DOHH2 (cell line): Measurements from ENCODE around the gene CHRNA5.

ENCODE experiments used
- H3F3A ChIP-seq: fragments of 200-600 bp; sonication (generic), shearing (Covaris generic); 2 replicates; pipeline ENCODE4 v1.6.0; 2016; ENCODE audit warnings: antibody characterized with exemption, mild to moderate bottlenecking; ENCODE audit not compliant: control insufficient read depth, insufficient read depth
- H3K27ac ChIP-seq: fragments of 200-600 bp; sonication (generic); 2 replicates; pipeline ENCODE4 v1.5.1; 2014; ENCODE audit warnings: low read depth, mild to moderate bottlenecking, low read length, moderate library complexity
- H3K27me3 ChIP-seq: fragments of 200-600 bp; sonication (generic); 2 replicates; pipeline ENCODE4 v1.6.1; 2014; ENCODE audit warnings: mild to moderate bottlenecking, low read length, mixed read lengths; ENCODE audit not compliant: control insufficient read depth
- H3K36me3 ChIP-seq: fragments of 200-600 bp; sonication (generic); 2 replicates; pipeline ENCODE4 v1.6.1; 2014; ENCODE audit warnings: mild to moderate bottlenecking, low read length, moderate library complexity, mixed read lengths; ENCODE audit not compliant: control insufficient read depth
- H3K4me1 ChIP-seq: fragments of 200-600 bp; sonication (generic); 2 replicates; pipeline ENCODE4 v1.6.1; 2014; ENCODE audit warnings: mild to moderate bottlenecking, low read length, mixed read lengths; ENCODE audit not compliant: control insufficient read depth
- H3K4me2 ChIP-seq: fragments of 200-600 bp; sonication (generic); 2 replicates; pipeline ENCODE4 v1.6.0; 2014; ENCODE audit warnings: mild to moderate bottlenecking, low read length, moderate library complexity
- H3K4me3 ChIP-seq: fragments of 200-600 bp; sonication (generic); 2 replicates; pipeline ENCODE4 v1.5.1; 2014; ENCODE audit warnings: mild to moderate bottlenecking, low read length, mixed read lengths
- H3K79me2 ChIP-seq: fragments of 200-600 bp; sonication (generic); 2 replicates; pipeline ENCODE4 v1.6.1; 2014; ENCODE audit warnings: mild to moderate bottlenecking, low read length, mixed read lengths; ENCODE audit not compliant: control insufficient read depth
- H3K9me2 ChIP-seq: fragments of 200-600 bp; sonication (generic); replicated peaks from 2 replicates; pipeline ENCODE4 v1.6.1; 2014; ENCODE audit warnings: mild to moderate bottlenecking, low read length, mixed read lengths; ENCODE audit not compliant: control insufficient read depth
- H3K9me3 ChIP-seq: fragments of 200-600 bp; sonication (generic); 2 replicates; pipeline ENCODE4 v1.6.1; 2014; ENCODE audit warnings: antibody characterized with exemption, low read length, mixed read lengths; ENCODE audit not compliant: control insufficient read depth, insufficient read depth
- H4K20me1 ChIP-seq: fragments of 200-600 bp; sonication (generic); 2 replicates; pipeline ENCODE4 v1.6.0; 2014; ENCODE audit warnings: low read depth, mild to moderate bottlenecking, antibody characterized with exemption, low read length, moderate library complexity; ENCODE audit not compliant: control insufficient read depth, insufficient read depth
- EZH2phosphoT487 ChIP-seq: fragments of 200-600 bp; sonication (generic); IDR thresholded peaks from 2 replicates; pipeline ENCODE4 v1.6.1; 2017; ENCODE audit warnings: borderline replicate concordance, mild to moderate bottlenecking, antibody characterized with exemption, low read length, moderate library complexity, mixed read lengths
- TF ChIP-seq, protein P1 (sequence below): fragments of 200-600 bp; sonication (generic); IDR thresholded peaks from one replicate; pipeline ENCODE4 v1.5.1; 2014; ENCODE audit warnings: antibody characterized with exemption, mild to moderate bottlenecking, low read depth, low read length; ENCODE audit not compliant: poor library complexity, severe bottlenecking

The CHRNA5 gene

DNA sequence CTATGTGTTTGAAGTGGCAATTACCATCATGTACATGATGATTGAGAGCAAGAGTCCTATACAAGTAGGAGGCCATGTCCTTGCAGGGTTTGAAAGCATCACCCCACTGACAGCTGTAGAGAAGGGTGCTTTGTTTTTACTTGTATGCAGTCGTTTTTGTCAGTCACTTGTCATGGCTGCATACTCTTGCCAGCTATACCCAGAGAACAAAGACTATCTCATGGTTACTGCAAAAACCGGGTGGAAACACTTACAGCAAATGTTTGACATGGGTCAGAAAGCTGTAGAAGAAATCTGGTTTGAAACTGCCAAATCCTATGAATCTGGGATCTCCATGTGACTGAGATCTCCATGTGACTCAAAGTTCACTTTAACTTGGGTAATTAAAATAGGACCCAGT lies 32.0 kb upstream of the CHRNA5 start:
- Histone ChIP-seq H4K20me1 (no peaks in the 10 kb centered on the region), H3K4me1 (no peaks in the 10 kb centered on the region), H3K36me3 (no peaks in the 10 kb centered on the region), H3K9me3 (no peaks in the 10 kb centered on the region), H3K9me2 (no peaks in the 10 kb centered on the region), H3K79me2 (no peaks in the 10 kb centered on the region), H3K27ac (no peak overlapping the region), H3F3A (no peaks in the 10 kb centered on the region), H3K4me3 (no peak overlapping the region), H3K27me3 (no peaks in the 10 kb centered on the region), H3K4me2 (no peak overlapping the region)
- TF ChIP-seq EZH2phosphoT487: no peak
- TF ChIP-seq, protein P1, sequence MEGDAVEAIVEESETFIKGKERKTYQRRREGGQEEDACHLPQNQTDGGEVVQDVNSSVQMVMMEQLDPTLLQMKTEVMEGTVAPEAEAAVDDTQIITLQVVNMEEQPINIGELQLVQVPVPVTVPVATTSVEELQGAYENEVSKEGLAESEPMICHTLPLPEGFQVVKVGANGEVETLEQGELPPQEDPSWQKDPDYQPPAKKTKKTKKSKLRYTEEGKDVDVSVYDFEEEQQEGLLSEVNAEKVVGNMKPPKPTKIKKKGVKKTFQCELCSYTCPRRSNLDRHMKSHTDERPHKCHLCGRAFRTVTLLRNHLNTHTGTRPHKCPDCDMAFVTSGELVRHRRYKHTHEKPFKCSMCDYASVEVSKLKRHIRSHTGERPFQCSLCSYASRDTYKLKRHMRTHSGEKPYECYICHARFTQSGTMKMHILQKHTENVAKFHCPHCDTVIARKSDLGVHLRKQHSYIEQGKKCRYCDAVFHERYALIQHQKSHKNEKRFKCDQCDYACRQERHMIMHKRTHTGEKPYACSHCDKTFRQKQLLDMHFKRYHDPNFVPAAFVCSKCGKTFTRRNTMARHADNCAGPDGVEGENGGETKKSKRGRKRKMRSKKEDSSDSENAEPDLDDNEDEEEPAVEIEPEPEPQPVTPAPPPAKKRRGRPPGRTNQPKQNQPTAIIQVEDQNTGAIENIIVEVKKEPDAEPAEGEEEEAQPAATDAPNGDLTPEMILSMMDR: no peak

DNA sequence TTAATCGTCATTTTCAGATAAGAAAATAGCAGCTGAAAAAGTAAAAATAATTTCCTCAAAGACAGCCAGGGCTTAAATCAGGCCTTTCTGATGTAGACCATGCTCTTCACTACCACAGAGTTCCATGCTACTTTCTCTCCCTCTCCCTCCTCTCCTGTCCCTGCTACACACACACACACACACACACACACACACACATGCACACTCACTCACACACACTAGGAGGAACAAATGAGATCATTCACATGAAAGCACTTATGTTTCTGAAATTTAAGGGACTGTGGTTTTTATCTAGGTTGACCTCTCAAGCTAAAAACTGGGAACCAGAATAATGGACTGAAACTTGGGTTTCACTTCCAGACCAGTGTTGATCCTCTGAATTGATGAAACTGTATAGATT lies 29.2 kb upstream of the CHRNA5 start:
- Histone ChIP-seq H3K9me3 (no peaks in the 10 kb centered on the region), H3K27ac (no peak overlapping the region), H3K4me2 (no peak overlapping the region), H3K9me2 (no peaks in the 10 kb centered on the region), H3K79me2 (peaks cover 14% of the 10 kb centered on the region), H4K20me1 (peaks cover 4% of the 10 kb centered on the region; the same call in 1 of the 2 replicates), H3K36me3 (peaks cover 5% of the 10 kb centered on the region; the same call in 1 of the 2 replicates), H3K27me3 (no peaks in the 10 kb centered on the region), H3F3A (0 out of 2 replicates have a peak, but pooled peaks cover 3% of the 10 kb centered on the region), H3K4me3 (no peak overlapping the region), H3K4me1 (peaks cover 5% of the 10 kb centered on the region)
- TF ChIP-seq, protein P1: no peak
- TF ChIP-seq EZH2phosphoT487: no peak

DNA sequence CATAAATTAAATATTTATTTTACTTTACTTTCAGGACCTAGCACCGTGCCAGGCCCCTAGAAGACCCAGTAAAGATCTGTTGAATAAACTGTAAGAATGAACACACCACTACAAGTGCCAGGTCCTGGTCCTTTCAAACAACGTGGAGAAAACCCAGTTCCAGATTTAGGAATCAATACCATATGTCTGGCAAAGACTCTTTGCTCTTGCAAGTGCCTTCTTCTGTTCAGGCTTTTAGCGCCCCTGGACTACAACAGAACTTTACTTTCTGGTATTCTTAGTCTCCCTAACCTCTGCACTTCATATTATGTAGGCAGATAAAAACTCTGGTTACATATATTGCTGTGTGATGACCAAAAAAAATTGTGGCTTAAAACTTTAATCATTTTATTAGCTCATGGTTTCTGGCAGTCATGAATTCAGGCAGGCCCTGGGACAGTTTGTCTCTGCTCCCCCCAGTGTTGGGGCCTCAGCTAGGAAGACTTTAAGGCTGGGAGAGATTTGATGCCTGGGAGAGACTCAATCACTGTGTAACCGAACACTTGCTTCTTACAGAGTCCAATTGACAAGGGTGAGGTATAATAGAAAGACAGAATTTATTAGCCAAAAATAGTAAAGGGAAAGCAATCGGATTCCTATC lies 27.9 kb upstream of the CHRNA5 start:
- no peaks in the 10 kb centered on the region for H3K9me2 ChIP-seq
- no peak overlapping the region for H3K4me2 ChIP-seq
- H3K79me2 ChIP-seq: peaks cover 26% of the 10 kb centered on the region
- no peaks in the 10 kb centered on the region for H3K9me3 ChIP-seq
- 0 out of 2 replicates have a peak, but pooled peaks cover 3% of the 10 kb centered on the region for H3F3A ChIP-seq
- H3K4me3 ChIP-seq: no peak overlapping the region
- no peak overlapping the region for H3K27ac ChIP-seq
- H3K36me3 ChIP-seq: peaks cover 16% of the 10 kb centered on the region
- H4K20me1 ChIP-seq: peaks cover 5% of the 10 kb centered on the region; the same call in 1 of the 2 replicates
- no peaks in the 10 kb centered on the region for H3K27me3 ChIP-seq
- H3K4me1 ChIP-seq: peaks cover 14% of the 10 kb centered on the region
- TF ChIP-seq, protein P1: no peak
- TF ChIP-seq EZH2phosphoT487: no peak
